Activated gamma-delta T cell (primary cell): ENCODE measurements around the gene CHST9.
"Not testable (repeated sequence)": the region's sequence is repeated elsewhere in the genome, so short reads cannot be mapped to it uniquely, and the experiment has no call there.

ENCODE experiments used
- DNase-seq: peaks from one replicate; lab custom pipeline; 2025; lab: John Stamatoyannopoulos, UW

The CHST9 gene

GRCh38 chr18:26928670-26929313, 256.3 kb downstream of the CHST9 start:
- DNase-seq: no peak

GRCh38 chr18:26927822-26928221, 257.3 kb downstream of the CHST9 start:
- not testable (repeated sequence) for DNase-seq

- no peak for DNase-seq
These were observed 258.9 kb downstream of the CHST9 start for GRCh38 chr18:26926066-26926675.

- no peak for DNase-seq
These were observed 259.8 kb downstream of the CHST9 start for GRCh38 chr18:26925313-26925712.

DNA sequence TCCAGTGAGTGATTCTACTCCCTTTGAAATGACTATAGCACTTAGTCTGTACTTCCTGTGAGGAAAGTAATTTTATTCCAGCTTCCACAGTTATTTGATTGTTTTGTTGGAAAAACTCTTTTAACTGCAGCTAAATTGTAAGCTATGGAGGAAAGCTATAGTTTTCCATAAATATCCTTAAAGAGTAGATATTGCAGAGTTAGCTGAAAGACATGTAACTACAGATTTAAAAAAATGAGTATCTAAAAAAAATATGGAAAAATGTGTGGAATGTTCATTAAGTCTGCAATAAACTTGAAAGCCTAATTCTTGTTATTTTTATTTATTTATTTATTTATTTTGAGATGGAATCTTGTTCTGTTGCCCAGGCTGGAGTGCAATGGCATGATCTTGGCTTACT, 262.8 kb downstream of the CHST9 start:
- DNase-seq: no peak

GRCh38 chr18:26920644-26921043, 264.5 kb downstream of the CHST9 start:
- no peak for DNase-seq

GRCh38 chr18:26919627-26920026, 265.5 kb downstream of the CHST9 start:
- DNase-seq: no peak

DNA sequence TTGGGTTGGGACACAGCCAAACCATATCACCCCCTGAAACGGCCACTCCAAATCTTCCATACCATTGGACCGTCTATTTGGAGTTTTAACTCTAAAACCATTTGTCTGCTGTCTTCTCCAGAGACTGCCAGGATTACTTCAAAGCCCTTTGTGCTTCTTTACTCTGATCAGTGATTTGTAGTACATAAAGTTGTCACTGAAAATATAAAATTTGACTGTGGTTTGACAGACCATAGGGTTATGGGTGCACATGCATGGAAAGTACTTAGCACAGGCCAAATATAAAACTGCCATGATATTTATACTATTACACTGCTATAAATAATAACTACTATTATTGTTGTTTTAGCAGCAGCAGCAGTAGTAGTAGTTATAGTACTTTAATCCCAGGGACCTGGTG, 265.9 kb downstream of the CHST9 start:
- no peak for DNase-seq

GRCh38 chr18:26911840-26912239, 273.3 kb downstream of the CHST9 start:
- DNase-seq: no peak

DNA sequence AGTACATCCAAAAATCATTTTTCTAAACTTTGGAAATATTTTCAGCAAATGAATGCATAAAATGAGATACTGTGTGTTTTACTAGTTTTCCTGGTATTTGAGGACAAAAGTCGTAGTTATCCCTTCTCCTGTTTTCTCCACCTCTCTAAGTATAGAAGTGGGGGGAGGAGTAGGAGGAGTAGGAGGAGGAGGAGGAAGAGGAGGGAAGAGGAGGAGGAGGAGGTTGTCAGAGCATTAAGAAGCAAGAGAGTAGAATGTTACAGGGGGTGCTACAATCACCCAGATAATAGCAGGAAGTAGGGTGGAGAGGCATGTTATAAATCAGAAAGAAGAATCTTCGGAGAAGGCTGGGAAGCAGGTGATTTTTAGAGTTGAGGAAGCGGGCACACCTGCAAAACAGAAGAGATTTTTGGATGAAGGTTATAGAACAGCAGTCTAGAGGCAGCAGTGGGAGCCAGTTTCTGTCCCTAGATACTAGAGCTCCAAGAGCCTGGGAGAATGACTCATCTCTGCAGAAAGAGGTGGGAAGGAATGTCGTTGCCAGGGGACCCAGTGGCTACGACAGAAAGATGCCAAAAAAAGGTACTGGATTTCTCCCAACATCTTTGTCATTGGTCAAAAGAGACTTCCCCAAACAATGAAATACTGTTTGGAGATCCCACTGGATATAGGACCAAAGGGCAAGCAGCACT, 275.4 kb downstream of the CHST9 start:
- DNase-seq: no peak

GRCh38 chr18:26908906-26909305, 276.2 kb downstream of the CHST9 start:
- DNase-seq: no peak

- DNase-seq: no peak
These were observed 282.8 kb downstream of the CHST9 start for GRCh38 chr18:26902291-26902690.

DNA sequence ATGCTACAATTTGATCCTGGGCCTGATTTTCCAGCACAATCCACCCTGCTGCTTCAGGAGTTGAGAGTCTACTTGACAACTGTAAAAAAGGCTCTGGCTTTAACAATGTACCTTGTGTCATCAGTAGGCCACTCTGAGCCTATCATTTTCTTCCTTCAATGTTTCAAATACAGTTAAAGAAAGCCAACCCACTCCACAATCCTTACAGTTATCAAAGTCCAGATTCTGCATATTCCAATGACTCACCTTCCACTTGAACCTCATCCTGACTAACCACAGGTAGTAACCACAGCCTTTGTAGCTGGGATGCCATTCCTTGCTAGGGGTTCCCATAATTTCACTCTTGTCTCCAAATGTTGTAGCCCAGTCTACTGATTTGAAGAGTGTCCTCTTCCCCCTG, 284.1 kb downstream of the CHST9 start:
- DNase-seq: no peak

GRCh38 chr18:26894426-26894825, 290.7 kb downstream of the CHST9 start:
- no peak for DNase-seq

- no peak for DNase-seq
These were observed 291.1 kb downstream of the CHST9 start for GRCh38 chr18:26893996-26894395.

DNA sequence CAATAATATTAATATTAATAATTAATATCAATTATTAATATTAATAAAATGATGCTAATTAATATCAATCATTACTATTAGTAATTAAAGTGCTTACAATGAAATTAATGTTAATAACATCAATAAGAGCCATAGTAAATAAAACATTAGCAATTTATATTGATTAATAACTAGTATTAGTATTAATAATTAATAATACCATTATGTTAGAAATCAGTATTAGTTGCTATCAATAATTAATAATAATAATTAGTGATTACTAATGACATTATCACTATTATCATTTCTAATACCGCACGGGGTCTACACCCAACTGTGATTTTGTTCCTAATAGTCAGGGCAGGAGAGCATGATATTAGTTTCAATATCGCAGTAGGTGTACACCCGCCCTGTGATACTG, 296.8 kb downstream of the CHST9 start:
- DNase-seq: no peak

GRCh38 chr18:26875040-26875654, 310.0 kb downstream of the CHST9 start:
- DNase-seq: no peak

DNA sequence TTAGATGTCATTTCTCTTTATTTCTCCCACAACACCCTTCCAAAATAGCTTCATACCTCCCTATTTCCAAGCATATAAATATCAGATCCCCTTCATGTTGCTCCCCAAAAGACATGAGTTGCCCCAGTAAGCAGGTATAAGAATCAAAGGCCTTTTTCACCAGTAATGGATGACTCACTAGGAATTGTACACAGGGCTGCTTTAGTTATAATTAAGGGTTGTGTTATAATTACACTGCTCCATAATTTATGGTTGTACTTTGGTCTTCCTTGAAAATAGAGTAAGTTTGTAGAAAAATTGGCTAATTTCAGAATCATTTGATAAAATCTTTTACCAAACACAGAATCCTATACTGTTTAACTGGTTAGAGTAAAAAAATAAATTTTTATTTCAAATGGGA, 310.8 kb downstream of the CHST9 start:
- DNase-seq: no peak

DNA sequence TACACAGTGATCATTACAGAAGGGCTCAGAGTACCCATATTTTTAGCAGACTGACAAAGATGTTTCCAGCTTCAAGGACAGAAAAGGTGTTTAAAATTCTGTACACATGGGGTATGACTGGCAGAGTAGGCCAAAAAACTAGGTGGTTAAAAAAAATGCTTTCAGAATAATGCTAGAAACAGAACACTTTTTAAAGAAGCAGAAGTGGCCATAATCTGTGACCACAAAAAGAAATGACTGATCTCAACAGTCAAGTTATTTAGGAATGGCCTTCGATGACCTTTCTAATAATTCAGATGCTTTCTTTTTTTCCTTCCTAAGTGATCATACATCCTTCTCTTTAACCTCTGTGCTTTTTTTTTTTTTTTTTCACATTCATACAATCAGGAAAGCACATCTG, 315.5 kb downstream of the CHST9 start:
- DNase-seq: no peak

GRCh38 chr18:26868968-26869586, 316.0 kb downstream of the CHST9 start:
- no peak for DNase-seq

GRCh38 chr18:26867471-26867870, 317.6 kb downstream of the CHST9 start:
- no peak for DNase-seq

DNA sequence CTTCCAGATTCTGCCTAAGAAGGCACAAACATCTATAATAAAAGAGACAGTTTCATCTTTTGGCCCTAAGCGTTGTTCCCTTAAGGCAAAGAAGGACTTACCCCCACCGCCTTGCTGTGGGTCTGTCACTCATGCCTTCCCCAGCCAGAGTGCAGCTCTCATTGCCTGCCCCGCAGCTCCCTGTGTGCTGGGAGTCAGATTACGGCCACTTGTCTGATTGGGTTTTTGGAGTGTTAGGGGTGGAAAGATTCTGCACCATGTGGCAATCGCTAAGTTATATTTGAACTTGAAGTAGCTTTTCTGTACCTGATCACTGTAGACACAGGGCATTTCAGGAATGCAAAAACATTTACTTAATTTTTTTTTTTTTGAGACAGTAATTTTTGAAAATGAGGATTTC, 319.6 kb downstream of the CHST9 start, which contains the start of gene AQP4:
Gene AQP4 (minus strand): TSS at position 151 of the 400 bp plus-strand sequence. CDS start 18 bp downstream, at position 133.
- no peak for DNase-seq
